Hepatocyte (in vitro differentiated cells): Measurements from ENCODE around the gene PLEKHM3.

Source experiments
- CTCF ChIP-seq: fragments of 200-600 bp; sonication (generic); IDR thresholded peaks from 2 replicates; pipeline ENCODE4 v1.5.1; 2016; ENCODE audit warnings: antibody characterized with exemption, mild to moderate bottlenecking; ENCODE audit not compliant: poor library complexity
- EZH2 ChIP-seq: fragments of 200-600 bp; sonication (generic); IDR thresholded peaks from 2 replicates; pipeline ENCODE4 v1.6.1; 2016; ENCODE audit warnings: antibody characterized with exemption, mild to moderate bottlenecking, borderline replicate concordance
- EZH2phosphoT487 ChIP-seq: fragments of 200-600 bp; sonication (generic); IDR thresholded peaks from one replicate; pipeline ENCODE4 v1.6.1; 2018; ENCODE audit warnings: antibody characterized with exemption, mild to moderate bottlenecking, low read depth, moderate library complexity; ENCODE audit not compliant: unreplicated experiment, severe bottlenecking

- TF ChIP-seq CTCF (no peak), EZH2 (no peak), EZH2phosphoT487 (no peak)
These were observed 105.0 kb downstream of the PLEKHM3 start for GRCh38 chr2:207920321-207920720.
